ENCODE results near the gene VAV2.

The VAV2 gene

DNA sequence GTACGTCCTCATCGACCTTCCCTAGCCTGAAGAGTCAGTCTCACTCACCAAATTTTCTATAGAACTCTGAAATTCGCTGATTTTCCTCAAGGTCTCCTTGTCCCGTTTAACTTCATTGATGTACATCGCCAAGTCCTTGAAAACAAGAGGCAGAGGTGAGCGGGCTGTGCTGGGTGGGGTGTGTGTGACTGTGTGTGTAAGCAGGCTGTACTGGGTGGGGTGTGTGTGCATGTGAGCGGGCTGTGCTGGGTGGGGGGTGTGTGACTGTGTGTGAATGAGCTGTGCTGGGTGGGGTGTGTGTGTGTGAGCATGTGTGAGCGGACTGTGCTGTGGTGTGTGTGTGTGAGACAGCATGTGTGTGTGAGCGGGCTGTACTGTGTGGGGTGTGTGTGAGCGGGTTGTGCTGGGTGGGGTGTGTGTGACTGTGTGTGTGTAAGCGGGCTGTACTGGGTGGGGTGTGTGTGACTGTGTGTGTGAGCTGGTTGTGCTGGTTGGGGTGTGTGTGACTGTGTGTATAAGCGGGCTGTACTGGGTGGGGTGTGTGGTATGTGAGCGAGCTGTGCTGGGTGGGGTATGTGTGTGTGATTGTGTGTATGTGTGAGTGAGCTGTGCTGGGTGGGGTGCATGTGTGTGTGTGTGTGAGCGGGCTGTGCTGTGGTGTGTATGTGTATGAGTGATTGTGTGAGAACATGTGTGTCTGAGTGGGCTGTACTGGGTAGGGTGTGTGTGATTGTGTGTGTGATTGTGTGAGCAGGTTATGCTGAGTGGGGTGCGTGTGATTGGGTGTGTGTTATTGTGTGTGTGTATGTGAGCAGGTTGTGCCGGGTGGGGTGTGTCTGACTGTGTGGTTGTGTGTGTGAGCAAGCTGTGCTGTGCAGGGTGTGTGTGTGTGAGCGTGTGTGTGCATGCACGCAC, 200.1 kb downstream of the VAV2 start:
- DNase-seq: no peak

DNA sequence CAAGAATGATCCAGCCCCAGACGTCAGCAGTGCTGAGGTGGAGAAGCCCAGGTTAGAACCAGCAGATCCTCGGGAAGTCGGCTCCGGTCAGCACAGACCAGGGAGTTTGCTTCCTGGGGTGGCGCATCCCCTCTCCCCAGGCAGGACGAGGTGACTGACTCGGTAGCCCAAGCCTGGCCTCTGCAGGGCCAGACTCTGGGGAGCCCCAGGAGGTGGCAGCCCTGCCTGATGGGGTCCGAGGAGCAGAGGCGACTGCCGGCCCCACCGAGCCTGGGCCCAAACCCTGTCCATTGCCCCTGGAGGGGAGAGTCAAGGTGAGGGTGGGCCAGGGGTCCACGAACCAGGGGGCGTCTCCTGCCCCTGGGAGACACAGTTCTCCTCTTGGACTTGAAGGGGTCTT, 201.1 kb downstream of the VAV2 start:
- no peak for DNase-seq

DNA sequence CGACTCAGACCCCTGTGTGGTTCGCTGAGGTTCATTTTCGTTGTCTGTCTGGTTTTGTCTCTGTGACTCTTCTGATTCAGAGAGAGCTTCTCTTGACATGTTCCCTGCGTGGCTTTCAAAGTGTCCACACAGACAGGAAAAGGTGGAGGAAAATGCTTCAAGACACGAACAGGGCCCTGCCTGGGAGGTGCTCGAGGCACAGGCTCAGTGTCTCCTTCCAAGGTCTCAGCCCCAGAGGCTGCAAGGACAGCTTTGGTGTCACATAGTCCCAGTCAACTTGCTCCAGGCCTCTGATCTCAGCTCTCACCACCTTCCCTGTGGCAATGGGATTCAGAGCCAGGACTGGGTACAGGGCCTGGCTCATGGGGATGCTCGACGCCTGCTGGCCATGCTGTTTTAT, 202.3 kb downstream of the VAV2 start:
- DNase-seq: no peak

DNA sequence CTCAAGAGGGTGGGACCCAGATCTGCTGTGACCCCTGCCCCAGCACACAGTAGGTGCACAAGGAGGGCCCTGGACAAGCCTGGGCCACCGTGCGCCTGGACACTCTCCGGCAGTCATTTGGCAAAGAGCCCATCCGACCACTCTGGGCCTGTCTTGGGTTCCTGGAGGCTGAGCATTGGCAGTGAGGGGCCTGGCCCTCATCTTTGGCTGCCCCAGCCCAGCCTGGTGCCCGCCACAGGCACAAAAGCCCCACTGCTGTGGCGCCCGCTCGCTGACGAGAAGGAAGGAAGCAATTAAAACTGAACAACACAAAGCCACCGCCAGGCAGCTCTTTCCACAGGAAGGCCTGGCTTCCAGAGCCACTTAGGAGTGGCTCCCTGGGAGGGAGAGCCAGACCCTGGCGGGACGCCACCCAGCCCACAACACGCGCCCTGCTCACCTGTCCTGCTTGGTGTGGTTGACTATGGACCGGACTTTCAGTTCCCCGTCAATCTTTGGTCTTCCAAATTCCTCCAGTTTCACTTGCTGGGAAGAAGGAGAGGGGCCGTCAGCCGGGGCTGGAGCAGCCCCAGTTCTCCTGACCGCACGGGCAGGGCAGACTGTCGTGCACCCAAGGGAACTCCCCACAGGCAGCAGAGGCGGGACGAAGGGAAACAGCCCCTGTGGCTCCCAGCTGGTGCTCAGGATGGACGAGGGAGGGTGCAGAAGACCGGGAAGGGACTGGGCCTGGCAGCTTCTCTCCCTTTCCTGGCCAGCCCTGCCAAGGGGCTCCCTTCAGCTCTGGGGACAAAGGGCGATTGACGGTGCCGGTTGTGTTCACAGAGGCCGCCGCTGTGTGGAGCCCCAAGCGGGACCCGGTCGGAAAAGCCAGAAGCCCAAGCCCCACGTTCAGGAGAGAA, 203.1 kb downstream of the VAV2 start:
- DNase-seq: no peak

DNA sequence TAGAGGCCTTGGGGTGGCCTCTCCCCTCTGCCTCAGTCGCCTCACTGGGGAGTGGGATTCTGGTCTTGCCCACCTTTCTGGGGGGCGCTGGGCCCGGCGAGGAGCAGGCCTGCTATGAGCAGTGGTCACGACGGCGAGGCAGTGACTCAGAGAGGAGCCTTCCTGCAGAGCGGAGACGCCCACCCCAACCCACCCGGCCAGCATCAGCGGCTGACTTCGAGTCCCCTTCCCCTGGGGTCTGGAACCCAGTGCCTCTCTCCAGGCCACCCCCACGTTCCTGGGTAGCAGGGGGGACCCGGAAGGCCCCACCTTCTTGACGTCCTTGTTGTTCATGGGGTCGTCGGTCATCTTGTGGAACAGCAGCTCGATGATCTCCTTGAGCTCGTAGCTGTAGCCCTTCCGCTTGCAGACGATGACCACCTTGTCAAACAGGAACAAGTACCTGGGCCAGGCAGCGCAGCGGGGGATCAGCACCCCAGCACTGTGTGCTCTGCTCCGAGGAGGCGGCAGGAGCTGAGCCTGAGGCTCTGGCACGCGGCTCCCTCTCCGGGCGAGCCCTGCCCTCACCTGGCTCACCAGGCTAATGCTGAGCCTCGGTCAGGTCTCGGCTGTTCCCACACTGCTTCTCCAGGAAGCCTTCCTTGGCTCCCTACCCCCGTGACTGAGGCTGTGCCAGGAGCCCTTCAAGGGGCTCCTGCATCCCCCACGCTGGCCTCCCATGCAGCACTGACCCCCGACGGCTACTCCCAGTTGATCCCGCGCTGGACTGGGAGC, 203.9 kb downstream of the VAV2 start:
- no peak for DNase-seq

DNA sequence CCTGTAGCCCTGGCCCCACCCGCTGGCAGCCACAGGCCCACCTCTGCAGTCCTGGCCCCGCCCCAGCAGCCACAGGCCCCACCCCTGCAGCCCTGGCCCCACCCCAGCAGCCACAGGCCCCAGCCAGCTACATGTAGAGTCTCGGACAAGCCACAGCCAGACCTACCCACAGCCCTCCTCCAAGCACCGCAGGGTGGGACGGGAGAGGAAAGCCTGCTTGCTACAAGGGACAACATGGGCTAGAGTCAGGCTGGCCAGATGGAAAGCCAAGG, 204.4 kb downstream of the VAV2 start:
- peak; percentile 6 for DNase-seq

DNA sequence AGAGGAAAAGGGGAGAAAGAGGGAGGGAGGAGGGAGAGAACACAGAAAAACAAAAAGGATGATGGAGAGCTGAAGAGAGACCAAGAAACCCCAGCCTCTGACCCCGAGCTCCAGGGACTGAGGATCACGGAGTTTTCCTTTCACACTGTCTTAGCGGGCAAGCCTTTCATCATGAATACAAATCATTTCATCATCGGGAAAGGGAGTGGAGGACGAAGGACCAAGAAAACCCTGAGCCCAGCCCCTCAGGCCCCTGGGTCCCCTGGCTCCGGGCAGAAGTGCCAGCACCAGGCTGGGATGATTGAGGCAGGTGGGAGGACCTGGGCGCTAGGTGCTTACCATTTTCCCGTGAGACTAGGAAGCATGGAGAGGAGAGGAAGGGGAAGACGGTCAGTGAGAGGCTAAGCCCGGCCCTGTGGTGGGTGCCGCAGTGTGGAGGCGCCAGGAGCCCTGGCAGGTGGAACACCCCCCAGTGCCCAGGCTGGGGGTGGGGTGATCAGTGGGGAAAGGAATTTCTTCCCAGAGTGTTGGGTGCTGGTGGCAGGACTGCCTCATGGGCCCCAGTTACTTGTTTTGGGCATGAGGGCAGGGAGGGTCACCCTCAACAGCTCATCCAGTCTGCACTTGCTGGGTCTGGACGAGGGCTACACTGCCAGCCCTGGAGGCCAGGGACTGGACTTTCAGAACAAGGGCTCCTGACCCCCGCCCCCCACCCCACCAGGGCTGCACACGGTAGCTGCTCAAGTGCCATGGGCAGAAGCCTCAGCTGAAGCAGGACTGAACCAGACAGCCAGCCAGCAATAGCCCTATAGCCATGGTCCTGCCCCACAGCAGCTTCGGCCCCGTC, 205.0 kb downstream of the VAV2 start:
- DNase-seq: no peak

DNA sequence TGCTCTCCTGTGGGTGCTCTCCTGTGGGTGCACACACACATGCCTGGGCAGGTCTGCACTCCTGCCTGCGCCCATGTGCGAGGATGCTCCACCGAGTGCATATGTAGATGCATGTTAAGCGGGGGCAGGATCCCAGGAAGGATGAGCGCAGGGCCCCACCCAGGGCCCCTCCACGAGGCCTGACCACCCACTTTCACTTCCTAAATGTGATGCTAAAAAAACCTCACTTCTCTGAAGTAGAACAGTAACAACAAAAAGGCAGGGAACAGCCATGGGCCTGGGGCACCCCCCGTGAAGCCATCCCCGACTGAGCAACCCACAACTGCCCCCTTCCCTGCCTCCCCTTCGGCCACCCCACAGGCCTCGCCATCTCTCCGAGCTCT, 205.8 kb downstream of the VAV2 start:
- no peak for DNase-seq

DNA sequence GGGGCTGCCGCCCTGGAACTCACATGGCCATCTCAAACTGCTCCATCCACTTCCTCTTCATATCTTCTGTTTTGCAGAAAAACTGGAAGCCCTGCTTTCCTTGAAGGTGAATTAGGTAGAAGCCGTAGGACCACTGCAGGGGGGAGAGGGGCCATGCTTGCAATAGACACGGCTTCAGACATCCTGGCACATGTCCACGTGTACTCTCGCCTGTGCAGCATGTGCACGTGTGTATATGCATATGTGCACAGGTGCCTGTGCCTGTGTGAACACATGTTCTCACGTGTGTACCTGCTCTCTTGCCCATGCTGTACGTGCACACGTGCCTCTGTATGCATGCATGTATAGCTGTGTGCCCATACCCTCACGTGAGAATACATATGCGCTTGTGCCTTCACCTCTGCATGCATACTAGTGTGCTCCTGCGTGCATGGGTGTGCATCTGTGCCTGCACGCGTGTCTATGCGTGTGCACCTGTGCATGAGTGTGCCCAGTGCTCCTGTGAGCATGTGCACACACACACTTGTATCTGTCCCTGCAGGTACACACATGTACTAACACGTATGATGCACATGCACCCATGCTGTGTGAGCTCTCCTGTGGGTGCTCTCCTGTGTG, 206.3 kb downstream of the VAV2 start:
- DNase-seq: no peak

DNA sequence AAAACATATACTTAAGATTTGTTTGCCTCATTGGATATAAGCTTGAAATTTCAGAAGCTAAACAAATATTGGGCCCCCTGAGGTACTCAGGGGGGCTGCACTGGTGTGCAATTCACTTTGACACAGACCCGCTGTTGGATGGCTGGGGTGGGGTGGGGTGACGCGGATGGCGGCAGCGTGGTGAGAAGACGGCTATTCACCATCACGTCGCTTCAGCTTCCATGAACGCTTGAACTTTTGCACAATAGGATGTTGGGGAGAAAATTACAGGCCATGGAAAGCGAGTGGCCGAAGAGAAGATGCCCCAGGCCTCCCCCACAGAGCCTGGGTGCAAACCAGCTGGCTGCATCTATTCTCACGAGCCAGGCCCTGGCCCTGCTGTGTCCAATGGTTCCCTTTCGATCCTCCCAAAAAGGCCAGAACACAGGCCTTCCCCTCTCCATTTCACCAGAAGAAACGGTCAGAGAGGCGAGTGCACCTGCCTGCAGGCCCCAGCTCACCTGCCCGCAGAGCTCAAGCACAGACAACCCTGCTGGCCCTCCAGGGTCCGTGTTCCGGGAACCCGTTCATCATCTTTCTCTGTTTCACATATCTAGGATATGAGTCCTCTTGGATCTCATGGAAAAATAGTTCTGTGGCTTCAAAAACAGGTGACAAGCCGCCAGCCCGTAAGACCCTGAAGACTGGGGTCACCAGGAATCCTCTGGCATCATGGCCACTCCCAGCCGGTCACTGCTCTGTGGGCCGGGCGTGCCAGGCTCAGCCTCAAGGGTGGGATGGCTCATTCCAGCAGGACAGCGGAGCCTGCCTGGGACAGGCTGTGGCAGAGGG, 207.2 kb downstream of the VAV2 start:
- DNase-seq: no peak

DNA sequence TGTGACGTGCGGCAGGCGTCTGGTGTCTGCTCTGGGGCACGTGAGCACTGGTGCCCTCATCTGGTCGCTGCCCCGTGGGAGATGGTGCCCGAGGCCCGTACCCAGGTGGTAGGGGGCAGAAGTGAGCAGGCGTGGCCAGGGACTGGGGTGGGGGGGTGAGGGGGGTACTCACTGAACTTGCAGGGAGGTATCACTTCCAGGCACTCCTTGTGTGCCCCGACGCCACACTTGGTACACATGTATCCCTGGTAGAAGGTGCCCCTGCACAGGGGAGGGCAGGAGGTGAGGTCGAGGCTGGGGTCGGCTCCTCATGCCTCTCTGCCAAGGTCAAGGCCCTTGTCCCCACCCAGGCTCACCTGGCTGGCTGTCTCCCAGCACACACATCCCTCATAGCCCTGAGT, 208.8 kb downstream of the VAV2 start:
- DNase-seq: no peak

DNA sequence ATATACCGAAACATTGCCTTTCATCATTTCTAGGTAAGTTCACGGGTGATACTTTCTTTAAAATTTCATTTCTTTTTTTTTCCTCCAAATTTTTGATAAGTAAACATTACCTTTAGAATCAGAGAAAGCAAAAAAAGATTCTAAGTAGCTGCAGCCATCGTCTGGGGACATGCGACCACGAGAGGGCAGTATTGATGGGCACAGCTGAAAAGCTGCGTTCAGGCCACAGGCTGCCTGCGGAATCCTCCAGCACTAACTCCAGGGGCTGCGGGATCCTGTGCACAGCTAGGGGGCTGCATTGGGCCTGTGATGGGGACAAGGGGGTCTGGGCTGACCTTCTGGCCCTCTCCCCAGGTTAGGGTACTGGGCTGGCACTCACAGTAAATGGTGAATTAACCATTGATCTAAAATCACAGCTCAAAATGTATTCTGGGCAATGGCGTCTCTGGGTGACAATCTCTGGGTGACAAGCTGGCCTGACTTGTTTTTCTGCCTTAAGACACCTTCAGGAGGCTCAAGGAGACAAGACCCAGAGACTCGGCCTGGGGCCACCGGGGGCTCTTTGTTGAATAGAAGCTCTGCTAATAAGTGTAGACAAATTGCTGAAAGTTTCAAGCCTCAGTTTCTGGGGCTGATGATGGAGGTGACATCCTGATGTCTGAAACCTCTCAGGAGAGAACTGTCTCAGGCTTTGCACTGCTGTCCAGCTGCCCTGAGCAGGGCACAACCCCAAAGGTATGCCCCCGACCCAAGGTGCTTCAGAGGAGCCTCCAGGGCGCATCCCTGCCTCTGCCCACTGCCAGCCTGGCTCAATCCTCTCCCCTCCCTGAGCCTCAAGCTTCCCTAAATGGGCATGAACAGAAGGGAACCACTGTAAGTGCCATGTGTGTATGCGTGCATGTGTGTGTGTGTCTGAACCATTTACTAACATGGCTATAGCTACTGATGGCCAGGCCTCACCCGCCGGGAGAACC, 209.7 kb downstream of the VAV2 start:
- DNase-seq: peak; percentile 60

DNA sequence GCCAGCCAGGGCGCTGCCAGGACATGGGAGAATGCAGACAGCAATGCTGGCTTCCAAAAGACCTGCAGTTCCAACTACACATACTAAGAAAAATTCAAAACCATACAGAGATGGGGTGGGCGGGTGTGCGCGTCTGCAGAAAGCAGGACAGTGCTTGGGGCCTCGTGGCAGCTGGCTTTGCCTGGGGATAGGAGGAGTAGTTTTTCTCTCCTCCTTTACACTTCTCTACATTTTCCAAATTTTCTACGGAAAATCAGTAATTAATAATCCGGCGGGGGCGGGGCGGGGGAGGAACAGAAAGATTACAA, 210.3 kb downstream of the VAV2 start:
- no peak for DNase-seq

DNA sequence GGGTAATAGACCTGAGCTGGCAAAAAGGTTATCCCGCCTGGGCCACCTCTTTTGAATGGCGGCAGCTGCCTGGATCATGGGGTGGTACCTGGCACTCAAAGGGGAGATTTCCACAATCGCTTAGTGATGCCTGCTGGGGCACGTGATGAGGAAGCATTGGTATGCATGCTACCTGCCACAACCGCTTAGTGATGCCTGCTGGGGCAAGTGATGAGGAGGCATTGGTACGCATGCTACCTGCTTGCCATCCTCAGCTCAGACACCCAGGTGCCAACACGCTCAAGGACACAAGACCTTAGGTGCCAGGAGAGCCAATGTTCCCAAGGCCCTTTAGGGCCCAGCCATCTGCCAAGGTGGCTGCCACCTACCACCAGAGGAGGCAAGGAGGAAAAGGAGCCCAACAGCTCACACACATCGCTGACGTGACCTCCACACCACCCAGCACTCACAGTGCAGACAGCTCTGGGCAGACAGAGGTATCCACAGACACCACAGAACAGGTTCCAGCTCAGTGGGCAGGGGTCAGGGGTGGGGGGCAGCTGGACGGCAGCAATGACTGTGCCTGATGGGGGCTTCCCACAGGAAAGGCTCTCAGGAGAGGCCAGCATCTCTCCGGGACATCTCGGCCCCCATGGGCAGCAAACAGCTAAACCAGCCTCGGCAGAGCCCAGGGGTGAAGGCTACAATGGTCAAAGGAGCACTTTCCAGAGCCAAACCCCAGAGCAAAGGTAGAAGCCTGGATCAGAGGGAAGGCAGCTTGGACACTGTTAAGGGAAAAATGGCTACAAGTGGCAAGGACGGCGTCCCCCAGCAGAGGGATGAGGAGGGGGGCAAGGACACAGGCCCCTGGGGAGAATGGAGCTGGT, 210.9 kb downstream of the VAV2 start:
- DNase-seq: no peak

DNA sequence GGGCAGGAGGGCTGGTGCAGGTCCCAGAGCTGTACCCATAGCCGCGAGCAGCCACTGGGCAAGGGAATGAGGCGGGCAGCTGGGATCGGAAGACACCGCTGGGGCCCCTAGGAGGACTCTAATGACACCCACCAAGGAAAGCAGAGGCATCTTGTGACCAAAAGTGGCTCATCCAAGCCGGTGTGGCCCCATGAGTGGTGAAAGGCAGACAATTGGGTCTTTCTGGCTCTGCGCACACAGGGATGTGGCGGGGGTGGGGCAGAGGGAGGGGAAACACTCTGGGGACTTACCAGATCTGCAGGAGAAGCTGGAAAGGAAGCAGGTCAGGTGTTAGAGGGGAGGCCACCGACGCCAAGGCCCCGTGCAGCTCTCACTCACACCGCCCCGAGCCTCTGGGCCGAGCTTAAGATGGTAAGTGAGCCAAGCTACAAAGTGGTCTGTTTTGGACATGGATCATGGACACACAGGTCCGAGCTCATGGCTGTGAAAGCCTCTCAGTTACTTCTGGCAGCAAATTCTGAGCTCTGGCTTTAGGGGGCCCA, 211.6 kb downstream of the VAV2 start:
- DNase-seq: no peak

DNA sequence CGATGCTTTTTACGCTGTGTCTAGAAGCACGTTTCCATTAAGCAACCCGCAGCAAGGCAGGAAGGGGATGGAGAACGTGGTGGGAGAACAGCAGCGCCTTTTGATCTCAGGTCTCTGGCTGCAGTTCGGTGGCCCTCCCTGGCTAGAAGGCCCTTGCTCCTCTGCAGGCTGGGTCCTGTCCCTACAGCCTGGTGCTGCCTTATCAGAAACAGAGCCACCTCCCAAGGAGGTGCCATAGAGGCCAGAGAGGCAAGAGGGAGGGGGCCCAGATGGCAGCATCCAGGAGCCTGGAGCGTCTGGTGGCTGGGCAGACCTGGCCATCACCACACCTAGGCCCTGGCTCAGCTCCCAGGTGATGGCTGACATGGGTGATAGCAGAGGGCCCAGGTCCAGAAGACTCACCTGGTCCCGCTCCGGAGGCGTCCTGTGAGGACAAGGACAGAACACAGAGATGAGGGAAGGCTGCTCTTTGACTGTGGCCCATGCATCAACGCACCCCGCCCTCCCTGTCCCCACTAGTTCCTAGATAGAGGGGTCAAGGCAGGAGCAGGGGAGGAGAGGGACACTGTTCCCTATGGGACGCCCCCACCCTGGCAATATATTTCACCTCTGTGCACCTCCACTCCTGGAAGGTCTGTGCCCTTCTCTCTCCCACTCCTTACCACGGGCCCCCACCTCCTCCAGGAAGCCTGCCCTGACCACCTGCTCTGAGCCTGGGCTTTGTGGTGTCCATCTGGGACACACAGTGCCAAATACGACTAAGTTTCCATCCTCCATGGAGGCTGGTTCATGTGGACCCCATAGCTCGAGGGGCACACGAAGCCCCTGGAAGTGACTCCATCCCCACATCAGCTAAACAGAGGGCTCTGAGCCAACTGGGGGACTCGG, 212.4 kb downstream of the VAV2 start:
- DNase-seq: no peak

DNA sequence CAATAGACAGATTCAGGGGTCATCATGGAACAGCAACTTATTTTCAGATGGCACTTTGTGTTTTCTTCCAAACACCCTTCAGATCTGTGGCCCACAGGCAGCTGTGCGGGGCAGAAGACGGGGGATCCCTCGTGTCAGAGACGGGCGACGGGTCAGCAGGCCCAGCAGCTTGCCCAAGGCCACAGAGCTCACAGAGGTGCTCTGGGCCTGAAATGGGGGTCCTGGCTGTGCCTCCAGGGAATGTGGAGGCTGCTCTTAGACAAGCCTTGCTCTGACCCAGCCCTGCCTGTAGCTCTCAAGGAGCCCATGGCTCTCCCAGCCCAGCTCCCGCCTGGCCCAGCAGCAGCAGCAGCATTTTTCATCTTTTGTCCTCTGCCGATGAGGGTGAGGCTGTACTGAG, 213.0 kb downstream of the VAV2 start:
- DNase-seq: no peak

All from fibroblast of skin of abdomen (primary cell).